GM20000 (cell line): Measurements from ENCODE around the gene RGSL1.

ENCODE experiments used
- DNase-seq: peaks from one replicate; pipeline ENCODE4 v3.0.0; 2012; ENCODE audit warnings: low spot score
- CTCF ChIP-seq: IDR thresholded peaks from 2 replicates; pipeline ENCODE4 v1.5.1; 2012; ENCODE audit warnings: mild to moderate bottlenecking, control low read depth; ENCODE audit errors: extremely low read depth, missing control alignments

Gene RGSL1

GRCh38 chr1:182533896-182534295, 84.0 kb downstream of the RGSL1 start:
- DNase-seq = no peak
- TF ChIP-seq CTCF = no peak

GRCh38 chr1:182549346-182549745, 99.4 kb downstream of the RGSL1 start:
- no peak for TF ChIP-seq CTCF
- DNase-seq = no peak

- no peak for DNase-seq
- TF ChIP-seq CTCF = no peak
These were observed 99.9 kb downstream of the RGSL1 start for GRCh38 chr1:182549811-182550210.

GRCh38 chr1:182552527-182552926, 102.6 kb downstream of the RGSL1 start:
- DNase-seq = no peak
- TF ChIP-seq CTCF = no peak

- DNase-seq = no peak
- no peak for TF ChIP-seq CTCF
These were observed 105.5 kb downstream of the RGSL1 start for GRCh38 chr1:182555493-182555892.

GRCh38 chr1:182556279-182556678, 106.3 kb downstream of the RGSL1 start:
- TF ChIP-seq CTCF = no peak
- DNase-seq = no peak

- TF ChIP-seq CTCF = no peak
- DNase-seq = no peak
These were observed 110.5 kb downstream of the RGSL1 start for GRCh38 chr1:182560392-182560984.

GRCh38 chr1:182561456-182561855, 111.5 kb downstream of the RGSL1 start:
- DNase-seq = no peak
- no peak for TF ChIP-seq CTCF
